GM23338 (cell line): ENCODE results near the gene UNKL.

Experiments
- CREB1 ChIP-seq: fragments of 250-450 bp; sonication (Bioruptor Pico); IDR thresholded peaks from 2 replicates; pipeline ENCODE4 v1.5.0; 2020; ENCODE audit warnings: low read depth, mild to moderate bottlenecking, moderate library complexity
- EZH2 ChIP-seq: fragments of 200-600 bp; sonication (generic); IDR thresholded peaks from one replicate; pipeline ENCODE4 v1.8.0; 2017; ENCODE audit warnings: antibody characterized with exemption, mild to moderate bottlenecking, low read depth; ENCODE audit not compliant: unreplicated experiment
- EZH2phosphoT487 ChIP-seq: fragments of 200-600 bp; sonication (generic); IDR thresholded peaks from one replicate; pipeline ENCODE4 v1.8.1; 2018; ENCODE audit warnings: antibody characterized with exemption; ENCODE audit not compliant: unreplicated experiment
- JUNB ChIP-seq: IDR thresholded peaks from one replicate; pipeline ENCODE4 v1.6.1; 2016; ENCODE audit warnings: antibody characterized with exemption; ENCODE audit not compliant: unreplicated experiment
- NANOG ChIP-seq: IDR thresholded peaks from 2 replicates; pipeline ENCODE4 v1.6.1; 2016; ENCODE audit warnings: antibody characterized with exemption, borderline replicate concordance
- POLR2AphosphoS5 ChIP-seq: IDR thresholded peaks from 2 replicates; pipeline ENCODE4 v1.6.1; 2016; ENCODE audit warnings: antibody characterized with exemption, low read depth
- STAT1 ChIP-seq: IDR thresholded peaks from one replicate; pipeline ENCODE4 v1.6.1; 2016; ENCODE audit warnings: antibody characterized with exemption; ENCODE audit not compliant: unreplicated experiment
- ZNF114 ChIP-seq: fragments of 250-450 bp; sonication (Bioruptor Pico); IDR thresholded peaks from 2 replicates; pipeline ENCODE4 v1.5.0; 2020; ENCODE audit warnings: mild to moderate bottlenecking, moderate library complexity
- ZNF331 ChIP-seq: fragments of 250-450 bp; sonication (Bioruptor Pico); IDR thresholded peaks from 2 replicates; pipeline ENCODE4 v1.5.0; 2020; ENCODE audit warnings: low read depth, mild to moderate bottlenecking, moderate library complexity
- TF ChIP-seq, protein P1 (sequence below): IDR thresholded peaks from one replicate; pipeline ENCODE4 v1.6.1; 2018; ENCODE audit warnings: antibody characterized with exemption; ENCODE audit not compliant: unreplicated experiment
- TF ChIP-seq, protein P2 (sequence below), 2 experiments: fragments of 200-600 bp in 1 of 2; sonication (generic) in 1 of 2; conservative IDR thresholded peaks; 2 replicates each; pipeline versions ENCODE4 v1.5.1 to v1.6.1; 2016 to 2017; ENCODE audit warnings: antibody characterized with exemption in 2 of 2, low read depth in 2 of 2, mild to moderate bottlenecking in 2 of 2, moderate library complexity in 1 of 2
- TF ChIP-seq, protein P3 (sequence below): fragments of 250-450 bp; sonication (Bioruptor Pico); IDR thresholded peaks from 2 replicates; pipeline ENCODE4 v1.5.0; 2020; ENCODE audit warnings: mild to moderate bottlenecking, moderate library complexity

DNA sequence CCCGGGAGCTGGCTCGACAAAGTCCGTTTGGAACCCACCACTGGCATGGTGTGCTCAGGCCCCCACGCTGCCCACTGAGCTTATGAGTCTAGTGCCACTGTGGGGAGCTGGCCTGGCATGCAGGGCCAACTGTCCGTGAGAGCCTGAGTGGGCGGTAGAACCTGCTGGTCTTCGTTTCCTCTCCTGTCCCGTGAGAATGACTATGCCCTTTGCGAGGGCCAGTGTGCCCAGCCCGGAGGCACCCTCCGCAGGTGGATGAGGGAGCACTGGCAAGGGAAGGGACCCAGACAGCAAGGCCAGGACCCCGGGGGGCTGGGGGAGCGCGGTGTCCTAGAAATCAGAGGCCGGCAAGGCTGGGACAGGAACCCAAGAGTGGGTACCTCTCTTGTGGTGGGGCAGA lies 77.9 kb downstream of the UNKL start:
- TF ChIP-seq EZH2, result no peak
- no peak for TF ChIP-seq EZH2phosphoT487
- TF ChIP-seq, protein P1, sequence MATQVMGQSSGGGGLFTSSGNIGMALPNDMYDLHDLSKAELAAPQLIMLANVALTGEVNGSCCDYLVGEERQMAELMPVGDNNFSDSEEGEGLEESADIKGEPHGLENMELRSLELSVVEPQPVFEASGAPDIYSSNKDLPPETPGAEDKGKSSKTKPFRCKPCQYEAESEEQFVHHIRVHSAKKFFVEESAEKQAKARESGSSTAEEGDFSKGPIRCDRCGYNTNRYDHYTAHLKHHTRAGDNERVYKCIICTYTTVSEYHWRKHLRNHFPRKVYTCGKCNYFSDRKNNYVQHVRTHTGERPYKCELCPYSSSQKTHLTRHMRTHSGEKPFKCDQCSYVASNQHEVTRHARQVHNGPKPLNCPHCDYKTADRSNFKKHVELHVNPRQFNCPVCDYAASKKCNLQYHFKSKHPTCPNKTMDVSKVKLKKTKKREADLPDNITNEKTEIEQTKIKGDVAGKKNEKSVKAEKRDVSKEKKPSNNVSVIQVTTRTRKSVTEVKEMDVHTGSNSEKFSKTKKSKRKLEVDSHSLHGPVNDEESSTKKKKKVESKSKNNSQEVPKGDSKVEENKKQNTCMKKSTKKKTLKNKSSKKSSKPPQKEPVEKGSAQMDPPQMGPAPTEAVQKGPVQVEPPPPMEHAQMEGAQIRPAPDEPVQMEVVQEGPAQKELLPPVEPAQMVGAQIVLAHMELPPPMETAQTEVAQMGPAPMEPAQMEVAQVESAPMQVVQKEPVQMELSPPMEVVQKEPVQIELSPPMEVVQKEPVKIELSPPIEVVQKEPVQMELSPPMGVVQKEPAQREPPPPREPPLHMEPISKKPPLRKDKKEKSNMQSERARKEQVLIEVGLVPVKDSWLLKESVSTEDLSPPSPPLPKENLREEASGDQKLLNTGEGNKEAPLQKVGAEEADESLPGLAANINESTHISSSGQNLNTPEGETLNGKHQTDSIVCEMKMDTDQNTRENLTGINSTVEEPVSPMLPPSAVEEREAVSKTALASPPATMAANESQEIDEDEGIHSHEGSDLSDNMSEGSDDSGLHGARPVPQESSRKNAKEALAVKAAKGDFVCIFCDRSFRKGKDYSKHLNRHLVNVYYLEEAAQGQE, result no peak
- TF ChIP-seq, protein P2, sequence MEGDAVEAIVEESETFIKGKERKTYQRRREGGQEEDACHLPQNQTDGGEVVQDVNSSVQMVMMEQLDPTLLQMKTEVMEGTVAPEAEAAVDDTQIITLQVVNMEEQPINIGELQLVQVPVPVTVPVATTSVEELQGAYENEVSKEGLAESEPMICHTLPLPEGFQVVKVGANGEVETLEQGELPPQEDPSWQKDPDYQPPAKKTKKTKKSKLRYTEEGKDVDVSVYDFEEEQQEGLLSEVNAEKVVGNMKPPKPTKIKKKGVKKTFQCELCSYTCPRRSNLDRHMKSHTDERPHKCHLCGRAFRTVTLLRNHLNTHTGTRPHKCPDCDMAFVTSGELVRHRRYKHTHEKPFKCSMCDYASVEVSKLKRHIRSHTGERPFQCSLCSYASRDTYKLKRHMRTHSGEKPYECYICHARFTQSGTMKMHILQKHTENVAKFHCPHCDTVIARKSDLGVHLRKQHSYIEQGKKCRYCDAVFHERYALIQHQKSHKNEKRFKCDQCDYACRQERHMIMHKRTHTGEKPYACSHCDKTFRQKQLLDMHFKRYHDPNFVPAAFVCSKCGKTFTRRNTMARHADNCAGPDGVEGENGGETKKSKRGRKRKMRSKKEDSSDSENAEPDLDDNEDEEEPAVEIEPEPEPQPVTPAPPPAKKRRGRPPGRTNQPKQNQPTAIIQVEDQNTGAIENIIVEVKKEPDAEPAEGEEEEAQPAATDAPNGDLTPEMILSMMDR (conservative IDR thresholded peaks at IDR 0.05; ENCODE audit: low read depth in 2 of 2), result no peak
- no peak for TF ChIP-seq POLR2AphosphoS5
- no peak for TF ChIP-seq ZNF331 (CRISPR knock-in tag)
- TF ChIP-seq NANOG, result no peak
- TF ChIP-seq CREB1 (CRISPR knock-in tag), result no peak
- TF ChIP-seq ZNF114 (CRISPR knock-in tag), result no peak
- TF ChIP-seq, protein P3, sequence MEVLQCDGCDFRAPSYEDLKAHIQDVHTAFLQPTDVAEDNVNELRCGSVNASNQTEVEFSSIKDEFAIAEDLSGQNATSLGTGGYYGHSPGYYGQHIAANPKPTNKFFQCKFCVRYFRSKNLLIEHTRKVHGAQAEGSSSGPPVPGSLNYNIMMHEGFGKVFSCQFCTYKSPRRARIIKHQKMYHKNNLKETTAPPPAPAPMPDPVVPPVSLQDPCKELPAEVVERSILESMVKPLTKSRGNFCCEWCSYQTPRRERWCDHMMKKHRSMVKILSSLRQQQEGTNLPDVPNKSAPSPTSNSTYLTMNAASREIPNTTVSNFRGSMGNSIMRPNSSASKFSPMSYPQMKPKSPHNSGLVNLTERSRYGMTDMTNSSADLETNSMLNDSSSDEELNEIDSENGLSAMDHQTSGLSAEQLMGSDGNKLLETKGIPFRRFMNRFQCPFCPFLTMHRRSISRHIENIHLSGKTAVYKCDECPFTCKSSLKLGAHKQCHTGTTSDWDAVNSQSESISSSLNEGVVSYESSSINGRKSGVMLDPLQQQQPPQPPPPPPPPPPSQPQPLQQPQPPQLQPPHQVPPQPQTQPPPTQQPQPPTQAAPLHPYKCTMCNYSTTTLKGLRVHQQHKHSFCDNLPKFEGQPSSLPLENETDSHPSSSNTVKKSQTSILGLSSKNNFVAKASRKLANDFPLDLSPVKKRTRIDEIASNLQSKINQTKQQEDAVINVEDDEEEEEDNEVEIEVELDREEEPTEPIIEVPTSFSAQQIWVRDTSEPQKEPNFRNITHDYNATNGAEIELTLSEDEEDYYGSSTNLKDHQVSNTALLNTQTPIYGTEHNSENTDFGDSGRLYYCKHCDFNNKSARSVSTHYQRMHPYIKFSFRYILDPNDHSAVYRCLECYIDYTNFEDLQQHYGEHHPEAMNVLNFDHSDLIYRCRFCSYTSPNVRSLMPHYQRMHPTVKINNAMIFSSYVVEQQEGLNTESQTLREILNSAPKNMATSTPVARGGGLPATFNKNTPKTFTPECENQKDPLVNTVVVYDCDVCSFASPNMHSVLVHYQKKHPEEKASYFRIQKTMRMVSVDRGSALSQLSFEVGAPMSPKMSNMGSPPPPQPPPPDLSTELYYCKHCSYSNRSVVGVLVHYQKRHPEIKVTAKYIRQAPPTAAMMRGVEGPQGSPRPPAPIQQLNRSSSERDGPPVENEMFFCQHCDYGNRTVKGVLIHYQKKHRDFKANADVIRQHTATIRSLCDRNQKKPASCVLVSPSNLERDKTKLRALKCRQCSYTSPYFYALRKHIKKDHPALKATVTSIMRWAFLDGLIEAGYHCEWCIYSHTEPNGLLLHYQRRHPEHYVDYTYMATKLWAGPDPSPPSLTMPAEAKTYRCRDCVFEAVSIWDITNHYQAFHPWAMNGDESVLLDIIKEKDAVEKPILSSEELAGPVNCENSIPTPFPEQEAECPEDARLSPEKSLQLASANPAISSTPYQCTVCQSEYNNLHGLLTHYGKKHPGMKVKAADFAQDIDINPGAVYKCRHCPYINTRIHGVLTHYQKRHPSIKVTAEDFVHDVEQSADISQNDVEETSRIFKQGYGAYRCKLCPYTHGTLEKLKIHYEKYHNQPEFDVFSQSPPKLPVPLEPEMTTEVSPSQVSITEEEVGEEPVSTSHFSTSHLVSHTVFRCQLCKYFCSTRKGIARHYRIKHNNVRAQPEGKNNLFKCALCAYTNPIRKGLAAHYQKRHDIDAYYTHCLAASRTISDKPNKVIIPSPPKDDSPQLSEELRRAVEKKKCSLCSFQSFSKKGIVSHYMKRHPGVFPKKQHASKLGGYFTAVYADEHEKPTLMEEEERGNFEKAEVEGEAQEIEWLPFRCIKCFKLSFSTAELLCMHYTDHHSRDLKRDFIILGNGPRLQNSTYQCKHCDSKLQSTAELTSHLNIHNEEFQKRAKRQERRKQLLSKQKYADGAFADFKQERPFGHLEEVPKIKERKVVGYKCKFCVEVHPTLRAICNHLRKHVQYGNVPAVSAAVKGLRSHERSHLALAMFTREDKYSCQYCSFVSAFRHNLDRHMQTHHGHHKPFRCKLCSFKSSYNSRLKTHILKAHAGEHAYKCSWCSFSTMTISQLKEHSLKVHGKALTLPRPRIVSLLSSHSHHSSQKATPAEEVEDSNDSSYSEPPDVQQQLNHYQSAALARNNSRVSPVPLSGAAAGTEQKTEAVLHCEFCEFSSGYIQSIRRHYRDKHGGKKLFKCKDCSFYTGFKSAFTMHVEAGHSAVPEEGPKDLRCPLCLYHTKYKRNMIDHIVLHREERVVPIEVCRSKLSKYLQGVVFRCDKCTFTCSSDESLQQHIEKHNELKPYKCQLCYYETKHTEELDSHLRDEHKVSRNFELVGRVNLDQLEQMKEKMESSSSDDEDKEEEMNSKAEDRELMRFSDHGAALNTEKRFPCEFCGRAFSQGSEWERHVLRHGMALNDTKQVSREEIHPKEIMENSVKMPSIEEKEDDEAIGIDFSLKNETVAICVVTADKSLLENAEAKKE (CRISPR knock-in tag), result no peak
- no peak for TF ChIP-seq STAT1
- no peak for TF ChIP-seq JUNB
